Endothelial cell of umbilical vein (primary cell): ENCODE results near the gene CACNB1. TPM values are rescaled to one million over a fixed set of nuclear protein-coding genes. Genes with fewer than 3 reads are reported as not detected.

ENCODE experiments used
- BruUV-seq: library from RNA; stranded (reverse); fragments of 400-500 nt; replicated peaks from 2 replicates; lab custom pipeline; 2021; lab: Mats Ljungman, UMichigan
- CTCF ChIA-PET: fragments of 300-600, 350-600 bp; sonication (Branson Sonifier 250); formaldehyde crosslinking; loops from one replicate; lab custom pipeline; 2021; ENCODE audit warnings: antibody characterized with exemption, inconsistent platforms; lab: Charles Lee
- POLR2A ChIA-PET: fragments of 300-600, 350-600 bp; sonication (Branson Sonifier 250); formaldehyde crosslinking; loops from one replicate; lab custom pipeline; 2021; ENCODE audit warnings: antibody characterized with exemption, inconsistent platforms; lab: Charles Lee
- DNase-seq: peaks from one replicate; pipeline ENCODE4 v3.0.0-alpha.2; 2011; ENCODE audit warnings: low read depth, low spot score
- FAIRE-seq: peaks from 2 replicates; lab custom pipeline; 2011; peaks lifted over from hg19 to GRCh38; lab: Jason Lieb, UNC
- H2AFZ ChIP-seq: 2 replicates; pipeline ENCODE4 v1.6.0; 2012; ENCODE audit warnings: low read depth, low read length, control low read depth, inconsistent platforms
- H3K27ac ChIP-seq: 2 replicates; pipeline ENCODE4 v1.5.1; 2011; ENCODE audit warnings: low read depth, mild to moderate bottlenecking, control low read depth, low read length, moderate library complexity; ENCODE audit not compliant: insufficient read depth
- H3K27me3 ChIP-seq, 2 experiments: 2 replicates each; pipeline versions ENCODE4 v1.6.0 to v1.6.1; 2011; ENCODE audit warnings: low read length in 2 of 2, mixed read lengths in 1 of 2; ENCODE audit not compliant: control insufficient read depth in 2 of 2, insufficient read depth in 2 of 2
- H3K36me3 ChIP-seq, 2 experiments: 2 replicates in 1 of 2; 3 replicates in 1 of 2; pipeline ENCODE4 v1.5.1; 2011; ENCODE audit warnings: low read length in 2 of 2, mild to moderate bottlenecking in 1 of 2, moderate library complexity in 1 of 2; ENCODE audit not compliant: control insufficient read depth in 2 of 2, insufficient read depth in 2 of 2; ENCODE audit errors: extremely low read depth in 1 of 2
- H3K4me1 ChIP-seq: 3 replicates; pipeline ENCODE4 v1.5.1; 2011; ENCODE audit warnings: mild to moderate bottlenecking, low read length; ENCODE audit not compliant: control insufficient read depth, insufficient read depth; ENCODE audit errors: extremely low read depth
- H3K4me2 ChIP-seq: 2 replicates; pipeline ENCODE4 v1.6.1; 2011; ENCODE audit warnings: low read length, control low read depth, mixed read lengths; ENCODE audit not compliant: insufficient read depth
- H3K4me3 ChIP-seq, 3 experiments: fragments of 200-600 bp in 1 of 3; sonication (generic), shearing (Covaris generic) in 1 of 3; replicated peaks in 1 of 3; 2 replicates each; pipeline ENCODE4 v1.5.1; 2011 to 2016; ENCODE audit warnings: control low read depth in 3 of 3, low read length in 3 of 3, mild to moderate bottlenecking in 2 of 3, inconsistent platforms in 1 of 3, low read depth in 1 of 3, moderate library complexity in 1 of 3; ENCODE audit not compliant: insufficient read depth in 1 of 3
- H3K79me2 ChIP-seq: 2 replicates; pipeline ENCODE4 v1.6.0; 2012; ENCODE audit warnings: low read length, inconsistent platforms; ENCODE audit not compliant: control insufficient read depth, insufficient read depth
- H3K9ac ChIP-seq: replicated peaks from 2 replicates; pipeline ENCODE3; 2011; ENCODE audit warnings: low read length, control low read depth; ENCODE audit not compliant: insufficient read depth; ENCODE audit errors: extremely low read depth
- H3K9me1 ChIP-seq: replicated peaks from 3 replicates; pipeline ENCODE4 v1.6.0; 2011; ENCODE audit warnings: mild to moderate bottlenecking, low read length; ENCODE audit not compliant: control insufficient read depth, insufficient read depth; ENCODE audit errors: extremely low read depth
- H3K9me3 ChIP-seq: replicated peaks from 2 replicates; pipeline ENCODE4 v1.5.1; 2012; ENCODE audit warnings: low read length, inconsistent platforms; ENCODE audit not compliant: control insufficient read depth, insufficient read depth
- H4K20me1 ChIP-seq: replicated peaks from 2 replicates; pipeline ENCODE3; 2011; ENCODE audit warnings: mild to moderate bottlenecking, low read length; ENCODE audit not compliant: control insufficient read depth, insufficient read depth; ENCODE audit errors: extremely low read depth
- EZH2 ChIP-seq: IDR thresholded peaks from 2 replicates; pipeline ENCODE4 v1.6.1; 2012; ENCODE audit warnings: borderline replicate concordance, low read depth, mild to moderate bottlenecking, moderate library complexity, low read length, inconsistent platforms; ENCODE audit not compliant: severe bottlenecking
- FOS ChIP-seq: IDR thresholded peaks from 2 replicates; pipeline ENCODE4 v1.6.1; 2011; ENCODE audit warnings: mild to moderate bottlenecking, low read length, moderate library complexity, borderline replicate concordance; ENCODE audit not compliant: insufficient read depth
- GATA2 ChIP-seq: IDR thresholded peaks from 2 replicates; pipeline ENCODE4 v1.7.0; 2011; ENCODE audit warnings: low read depth, mild to moderate bottlenecking, moderate library complexity, mixed read lengths, low read length; ENCODE audit not compliant: insufficient read length, insufficient read depth
- JUN ChIP-seq: IDR thresholded peaks from 2 replicates; pipeline ENCODE4 v1.6.1; 2011; ENCODE audit warnings: borderline replicate concordance, low read depth; ENCODE audit not compliant: insufficient read length, insufficient read depth
- MYC ChIP-seq: IDR thresholded peaks from one replicate; pipeline ENCODE4 v1.6.1; 2011; ENCODE audit warnings: mild to moderate bottlenecking, low read depth, low read length
- POLR2A ChIP-seq: IDR thresholded peaks from 2 replicates; pipeline ENCODE4 v1.6.1; 2012; ENCODE audit warnings: low read depth, mild to moderate bottlenecking, control low read depth, low read length
- POLR2AphosphoS5 ChIP-seq: IDR thresholded peaks from 2 replicates; pipeline ENCODE4 v1.6.1; 2012; ENCODE audit warnings: low read depth, mild to moderate bottlenecking, control low read depth, low read length, moderate library complexity; ENCODE audit not compliant: insufficient read depth
- dilution Hi-C: fragments of 300-500 bp; cut with MboI; formaldehyde crosslinking; loops from one replicate; pipeline ENCODE4 v1.15.0; 2019; ENCODE audit warnings: low sequenced_read_pairs; ENCODE audit not compliant: extremely low pct_ligation_motif_present
- intact Hi-C: fragments of 100-400 bp; cut with micrococcal nuclease; formaldehyde crosslinking; loops from one replicate; pipeline ENCODE4 v1.10.0; 2022
- polyA plus RNA-seq, 4 experiments: library from polyadenylated mRNA; depleted of rRNA in 3 of 4; stranded (reverse) in 3 of 4; unstranded in 1 of 4; fragments of >200 nt; gene quantifications; 2 replicates each; pipeline versions ENCODE4 v1.2.1 to v1.2.3, GENCODE V29; 2011 to 2012; ENCODE audit warnings: missing spikeins in 1 of 4
- total RNA-seq: library from RNA; stranded (reverse); gene quantifications from 2 replicates; pipeline ENCODE4 v1.2.3, GENCODE V29; 2021
- TF ChIP-seq, protein P1 (sequence below), 2 donors: IDR thresholded peaks; 1 replicate in 1 of 2; 2 replicates in 1 of 2; pipeline ENCODE4 v1.5.1; 2011; ENCODE audit warnings: low read length in 2 of 2, mild to moderate bottlenecking in 2 of 2, moderate library complexity in 2 of 2, control low read depth in 1 of 2, inconsistent platforms in 1 of 2, low read depth in 1 of 2; ENCODE audit not compliant: insufficient read depth in 1 of 2; ENCODE audit errors: extremely low read depth in 1 of 2
- TF ChIP-seq, protein P2 (sequence below): IDR thresholded peaks from 2 replicates; pipeline ENCODE4 v1.6.1; 2011; ENCODE audit not compliant: insufficient read depth, insufficient read length

CACNB1 gene
- total and polyA plus RNA-seq, 2 donors (not counting 3 experiments of a cell fraction or from before 2014, with no cell fraction given) = 4.7 to 12.3 TPM

DNA sequence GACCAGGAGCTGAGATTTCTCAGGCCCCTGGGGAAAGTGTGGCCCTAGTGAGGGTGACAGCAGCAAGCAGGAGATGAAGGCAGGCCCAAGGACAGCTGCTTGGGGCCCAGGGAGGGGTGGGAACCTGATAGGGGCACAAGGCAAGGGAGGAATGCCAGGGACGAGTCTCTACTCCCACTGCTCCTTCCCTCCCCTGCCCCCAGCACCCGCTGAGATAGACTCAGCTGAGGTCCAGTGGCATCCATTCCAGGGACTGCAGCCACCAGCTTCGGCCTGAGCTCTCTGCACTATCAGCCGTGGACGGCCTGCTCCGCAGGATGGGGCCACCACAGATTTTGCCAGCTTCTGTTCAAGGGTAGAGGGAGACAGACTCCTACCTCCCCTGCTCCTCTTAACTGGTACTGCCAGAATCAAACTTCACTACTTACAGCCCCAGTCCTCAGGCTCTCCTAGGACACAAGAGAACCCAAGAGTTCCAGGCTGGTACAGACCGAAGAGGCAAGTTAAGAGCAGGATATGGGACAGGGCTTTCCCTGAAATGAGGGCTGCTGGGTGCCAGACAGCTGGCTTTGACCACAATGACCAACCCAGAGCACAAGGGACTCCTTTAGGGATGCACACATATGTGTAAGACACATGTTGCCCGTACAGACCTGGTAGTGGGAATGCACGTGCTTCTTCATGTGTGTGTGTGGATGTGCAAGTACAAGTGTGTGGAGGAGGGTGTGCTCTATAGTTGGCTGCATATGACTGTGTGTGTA is 5.5 kb downstream of the CACNB1 start:
- TF ChIP-seq MYC = no peak
- no peak for TF ChIP-seq POLR2AphosphoS5
- TF ChIP-seq GATA2 = no peak
- TF ChIP-seq EZH2 = no peak
- no peak for TF ChIP-seq FOS
- TF ChIP-seq POLR2A = no peak
- TF ChIP-seq, protein P1, sequence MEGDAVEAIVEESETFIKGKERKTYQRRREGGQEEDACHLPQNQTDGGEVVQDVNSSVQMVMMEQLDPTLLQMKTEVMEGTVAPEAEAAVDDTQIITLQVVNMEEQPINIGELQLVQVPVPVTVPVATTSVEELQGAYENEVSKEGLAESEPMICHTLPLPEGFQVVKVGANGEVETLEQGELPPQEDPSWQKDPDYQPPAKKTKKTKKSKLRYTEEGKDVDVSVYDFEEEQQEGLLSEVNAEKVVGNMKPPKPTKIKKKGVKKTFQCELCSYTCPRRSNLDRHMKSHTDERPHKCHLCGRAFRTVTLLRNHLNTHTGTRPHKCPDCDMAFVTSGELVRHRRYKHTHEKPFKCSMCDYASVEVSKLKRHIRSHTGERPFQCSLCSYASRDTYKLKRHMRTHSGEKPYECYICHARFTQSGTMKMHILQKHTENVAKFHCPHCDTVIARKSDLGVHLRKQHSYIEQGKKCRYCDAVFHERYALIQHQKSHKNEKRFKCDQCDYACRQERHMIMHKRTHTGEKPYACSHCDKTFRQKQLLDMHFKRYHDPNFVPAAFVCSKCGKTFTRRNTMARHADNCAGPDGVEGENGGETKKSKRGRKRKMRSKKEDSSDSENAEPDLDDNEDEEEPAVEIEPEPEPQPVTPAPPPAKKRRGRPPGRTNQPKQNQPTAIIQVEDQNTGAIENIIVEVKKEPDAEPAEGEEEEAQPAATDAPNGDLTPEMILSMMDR (IDR thresholded peaks at IDR 0.05; ENCODE audit: extremely low read depth in 1 of 2, insufficient read depth in 1 of 2, low read depth in 1 of 2, low read length in 2 of 2) = no peak
- no peak for TF ChIP-seq JUN
- TF ChIP-seq, protein P2, sequence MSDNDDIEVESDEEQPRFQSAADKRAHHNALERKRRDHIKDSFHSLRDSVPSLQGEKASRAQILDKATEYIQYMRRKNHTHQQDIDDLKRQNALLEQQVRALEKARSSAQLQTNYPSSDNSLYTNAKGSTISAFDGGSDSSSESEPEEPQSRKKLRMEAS = no peak
- CTCF ChIA-PET = interaction anchor here (1.1 to 1.2 kb wide), 3 partner anchors 17 to 53 kb away, joined by 3 to 5 read pairs (median 5); no protein-coding TSS in a partner anchor
- intact Hi-C loops = no loop called here
- H2AFZ ChIP-seq = no peak overlapping the region
- dilution Hi-C loops = no loop called here
- FAIRE-seq = no peak
- H3K36me3 ChIP-seq = peaks cover 3 to 24% of the 10 kb centered on the region in 2 experiments
- H3K9ac ChIP-seq = no peak overlapping the region
- no peak overlapping the region for H3K27ac ChIP-seq
- peaks cover 3% of the 10 kb centered on the region for H3K4me1 ChIP-seq
- POLR2A ChIA-PET = no interaction called here
- H3K4me2 ChIP-seq = no peak overlapping the region
- no peaks in the 10 kb centered on the region for H3K9me3 ChIP-seq
- no peaks in the 10 kb centered on the region for H3K9me1 ChIP-seq
- BruUV-seq = no TSS peak
- peaks cover 16% of the 10 kb centered on the region for H3K79me2 ChIP-seq
- H4K20me1 ChIP-seq = no peaks in the 10 kb centered on the region
- no peak overlapping the region for H3K4me3 ChIP-seq
- no peak for DNase-seq
- H3K27me3 ChIP-seq = no peaks in the 10 kb centered on the region
